A549 (cell line): ENCODE measurements around the gene KRT7.

Source experiments
- BHLHE40 ChIP-seq: IDR thresholded peaks from 2 replicates; pipeline ENCODE4 v1.6.1; 2012; ENCODE audit warnings: low read depth, low read length, inconsistent platforms
- CEBPB ChIP-seq, 2 experiments: fragments of >200 bp in 1 of 2; sonication (Bioruptor Twin) in 1 of 2; formaldehyde crosslinking in 1 of 2; IDR thresholded peaks; 2 replicates each; pipeline ENCODE4 v1.6.1; 2012 to 2016
- EP300 ChIP-seq, 2 experiments: fragments of >200 bp; sonication (Bioruptor Twin); formaldehyde crosslinking; IDR thresholded peaks; 2 replicates in 1 of 2; 3 replicates in 1 of 2; pipeline ENCODE4 v1.6.1; 2016 to 2017
- HDAC2 ChIP-seq: fragments of 200-600 bp; sonication (generic); IDR thresholded peaks from 2 replicates; pipeline ENCODE4 v1.6.1; 2016
- HOXA7 ChIP-seq: fragments of 250-450 bp; sonication (Bioruptor Pico); IDR thresholded peaks from 2 replicates; pipeline ENCODE4 v1.5.0; 2020; ENCODE audit warnings: mild to moderate bottlenecking, moderate library complexity
- POLR2A ChIP-seq: IDR thresholded peaks from 2 replicates; pipeline ENCODE4 v1.6.1; 2012; ENCODE audit warnings: mild to moderate bottlenecking, low read length
- POLR2AphosphoS2 ChIP-seq: conservative IDR thresholded peaks from 2 replicates; pipeline ENCODE4 v1.6.1; 2012; ENCODE audit warnings: low read length, improper control_type of control experiment, inconsistent platforms
- RAD21 ChIP-seq, 2 experiments: fragments of >200 bp in 1 of 2; sonication (Bioruptor Twin) in 1 of 2; formaldehyde crosslinking in 1 of 2; IDR thresholded peaks in 1 of 2; conservative IDR thresholded peaks in 1 of 2; 2 replicates in 1 of 2; 3 replicates in 1 of 2; pipeline ENCODE4 v1.6.1; 2012 to 2018; ENCODE audit warnings: inconsistent platforms in 1 of 2
- TF ChIP-seq, protein P1 (sequence below): fragments of 200-600 bp; sonication (generic); IDR thresholded peaks from 2 replicates; pipeline ENCODE4 v1.6.1; 2016; ENCODE audit warnings: antibody characterized with exemption, mild to moderate bottlenecking, moderate library complexity
- TF ChIP-seq, protein P2 (sequence below): fragments of >200 bp; sonication (Bioruptor Twin); formaldehyde crosslinking; IDR thresholded peaks from 3 replicates; pipeline ENCODE4 v1.5.1; 2016
- TF ChIP-seq, protein P3 (sequence below): fragments of 150-350 bp; IDR thresholded peaks from 2 replicates; pipeline ENCODE4 v1.6.1; 2014; ENCODE audit warnings: low read depth, mild to moderate bottlenecking, low read length

DNA sequence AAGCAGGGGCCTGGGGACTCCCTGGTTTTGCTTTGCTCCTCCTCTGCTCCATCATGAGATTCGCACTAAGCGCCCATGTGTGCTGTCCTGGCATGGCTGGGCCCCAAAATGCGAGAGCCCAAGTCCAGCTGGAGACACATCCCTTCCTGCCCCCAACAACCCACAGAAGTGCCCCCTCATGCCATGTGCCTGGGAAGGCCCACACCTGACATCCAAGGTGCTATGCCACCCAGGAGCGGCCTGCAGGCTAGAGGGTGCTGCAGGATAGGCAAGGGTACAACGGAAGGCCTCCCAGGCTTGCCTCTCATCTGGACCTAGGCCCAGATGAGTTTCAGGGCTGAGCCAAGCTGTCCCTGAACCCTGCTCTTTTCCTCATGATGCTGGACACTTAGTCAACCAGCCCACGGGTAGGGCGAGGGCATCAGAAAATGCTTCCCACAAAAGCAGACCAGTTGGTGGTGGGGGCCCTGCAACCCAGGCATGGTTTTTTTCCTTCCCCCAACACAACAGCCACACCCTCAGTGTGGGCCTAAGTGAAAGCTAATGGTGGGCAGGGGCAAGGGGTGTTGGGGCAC, 28.0 kb upstream of the KRT7 start:
- TF ChIP-seq POLR2A: no peak
- TF ChIP-seq, protein P1, sequence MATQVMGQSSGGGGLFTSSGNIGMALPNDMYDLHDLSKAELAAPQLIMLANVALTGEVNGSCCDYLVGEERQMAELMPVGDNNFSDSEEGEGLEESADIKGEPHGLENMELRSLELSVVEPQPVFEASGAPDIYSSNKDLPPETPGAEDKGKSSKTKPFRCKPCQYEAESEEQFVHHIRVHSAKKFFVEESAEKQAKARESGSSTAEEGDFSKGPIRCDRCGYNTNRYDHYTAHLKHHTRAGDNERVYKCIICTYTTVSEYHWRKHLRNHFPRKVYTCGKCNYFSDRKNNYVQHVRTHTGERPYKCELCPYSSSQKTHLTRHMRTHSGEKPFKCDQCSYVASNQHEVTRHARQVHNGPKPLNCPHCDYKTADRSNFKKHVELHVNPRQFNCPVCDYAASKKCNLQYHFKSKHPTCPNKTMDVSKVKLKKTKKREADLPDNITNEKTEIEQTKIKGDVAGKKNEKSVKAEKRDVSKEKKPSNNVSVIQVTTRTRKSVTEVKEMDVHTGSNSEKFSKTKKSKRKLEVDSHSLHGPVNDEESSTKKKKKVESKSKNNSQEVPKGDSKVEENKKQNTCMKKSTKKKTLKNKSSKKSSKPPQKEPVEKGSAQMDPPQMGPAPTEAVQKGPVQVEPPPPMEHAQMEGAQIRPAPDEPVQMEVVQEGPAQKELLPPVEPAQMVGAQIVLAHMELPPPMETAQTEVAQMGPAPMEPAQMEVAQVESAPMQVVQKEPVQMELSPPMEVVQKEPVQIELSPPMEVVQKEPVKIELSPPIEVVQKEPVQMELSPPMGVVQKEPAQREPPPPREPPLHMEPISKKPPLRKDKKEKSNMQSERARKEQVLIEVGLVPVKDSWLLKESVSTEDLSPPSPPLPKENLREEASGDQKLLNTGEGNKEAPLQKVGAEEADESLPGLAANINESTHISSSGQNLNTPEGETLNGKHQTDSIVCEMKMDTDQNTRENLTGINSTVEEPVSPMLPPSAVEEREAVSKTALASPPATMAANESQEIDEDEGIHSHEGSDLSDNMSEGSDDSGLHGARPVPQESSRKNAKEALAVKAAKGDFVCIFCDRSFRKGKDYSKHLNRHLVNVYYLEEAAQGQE: no peak
- no peak for TF ChIP-seq CEBPB (IDR thresholded peaks at IDR 0.05)
- no peak for TF ChIP-seq BHLHE40
- no peak for TF ChIP-seq POLR2AphosphoS2
- TF ChIP-seq HOXA7 (CRISPR knock-in tag): no peak
- TF ChIP-seq, protein P2, sequence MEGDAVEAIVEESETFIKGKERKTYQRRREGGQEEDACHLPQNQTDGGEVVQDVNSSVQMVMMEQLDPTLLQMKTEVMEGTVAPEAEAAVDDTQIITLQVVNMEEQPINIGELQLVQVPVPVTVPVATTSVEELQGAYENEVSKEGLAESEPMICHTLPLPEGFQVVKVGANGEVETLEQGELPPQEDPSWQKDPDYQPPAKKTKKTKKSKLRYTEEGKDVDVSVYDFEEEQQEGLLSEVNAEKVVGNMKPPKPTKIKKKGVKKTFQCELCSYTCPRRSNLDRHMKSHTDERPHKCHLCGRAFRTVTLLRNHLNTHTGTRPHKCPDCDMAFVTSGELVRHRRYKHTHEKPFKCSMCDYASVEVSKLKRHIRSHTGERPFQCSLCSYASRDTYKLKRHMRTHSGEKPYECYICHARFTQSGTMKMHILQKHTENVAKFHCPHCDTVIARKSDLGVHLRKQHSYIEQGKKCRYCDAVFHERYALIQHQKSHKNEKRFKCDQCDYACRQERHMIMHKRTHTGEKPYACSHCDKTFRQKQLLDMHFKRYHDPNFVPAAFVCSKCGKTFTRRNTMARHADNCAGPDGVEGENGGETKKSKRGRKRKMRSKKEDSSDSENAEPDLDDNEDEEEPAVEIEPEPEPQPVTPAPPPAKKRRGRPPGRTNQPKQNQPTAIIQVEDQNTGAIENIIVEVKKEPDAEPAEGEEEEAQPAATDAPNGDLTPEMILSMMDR: no peak
- TF ChIP-seq EP300 (IDR thresholded peaks at IDR 0.05): no peak
- TF ChIP-seq RAD21 (conservative IDR thresholded peaks at IDR 0.05 in 1 of 2, IDR thresholded peaks at IDR 0.05 in 1 of 2): 0 out of 5 replicates have a peak, but pooled peaks of 1 of the 2 experiments have one; percentile 9
- TF ChIP-seq, protein P3, sequence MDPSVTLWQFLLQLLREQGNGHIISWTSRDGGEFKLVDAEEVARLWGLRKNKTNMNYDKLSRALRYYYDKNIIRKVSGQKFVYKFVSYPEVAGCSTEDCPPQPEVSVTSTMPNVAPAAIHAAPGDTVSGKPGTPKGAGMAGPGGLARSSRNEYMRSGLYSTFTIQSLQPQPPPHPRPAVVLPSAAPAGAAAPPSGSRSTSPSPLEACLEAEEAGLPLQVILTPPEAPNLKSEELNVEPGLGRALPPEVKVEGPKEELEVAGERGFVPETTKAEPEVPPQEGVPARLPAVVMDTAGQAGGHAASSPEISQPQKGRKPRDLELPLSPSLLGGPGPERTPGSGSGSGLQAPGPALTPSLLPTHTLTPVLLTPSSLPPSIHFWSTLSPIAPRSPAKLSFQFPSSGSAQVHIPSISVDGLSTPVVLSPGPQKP: no peak
- TF ChIP-seq HDAC2: no peak
